Ovary (tissue), 3 donors: ENCODE measurements around the gene CD8B.
"Not testable (repeated sequence)": the region's sequence is repeated elsewhere in the genome, so short reads cannot be mapped to it uniquely, and the experiment has no call there.

Experiments used
- CTCF ChIP-seq, 3 donors: fragments of 450-650 bp in 2 of 3; fragments of 200-600 bp in 1 of 3; IDR thresholded peaks; one replicate each; pipeline versions ENCODE4 v1.5.1 to v1.8.0; 2016 to 2022; ENCODE audit warnings: antibody characterized with exemption in 3 of 3, mild to moderate bottlenecking in 1 of 3
- EP300 ChIP-seq: sonication (generic); formaldehyde crosslinking; IDR thresholded peaks from one replicate; pipeline ENCODE4 v1.6.1; 2017; ENCODE audit warnings: antibody characterized with exemption
- donor health status: DM: no; HTN: no; CAD: no.

- not testable (repeated sequence) for TF ChIP-seq CTCF (IDR thresholded peaks at IDR 0.05); EP300
Measured at GRCh38 chr2:86841330-86841729, 20.4 kb downstream of the CD8B start.
